NCI-H1105 (cell line): Measurements from ENCODE around the gene OR11H1.
"Not testable (repeated sequence)": the region's sequence is repeated elsewhere in the genome, so short reads cannot be mapped to it uniquely, and the experiment has no call there.

Experiments used
- DNase-seq: peaks from one replicate; lab custom pipeline; 2025; lab: John Stamatoyannopoulos, UW

OR11H1 gene, protein sequence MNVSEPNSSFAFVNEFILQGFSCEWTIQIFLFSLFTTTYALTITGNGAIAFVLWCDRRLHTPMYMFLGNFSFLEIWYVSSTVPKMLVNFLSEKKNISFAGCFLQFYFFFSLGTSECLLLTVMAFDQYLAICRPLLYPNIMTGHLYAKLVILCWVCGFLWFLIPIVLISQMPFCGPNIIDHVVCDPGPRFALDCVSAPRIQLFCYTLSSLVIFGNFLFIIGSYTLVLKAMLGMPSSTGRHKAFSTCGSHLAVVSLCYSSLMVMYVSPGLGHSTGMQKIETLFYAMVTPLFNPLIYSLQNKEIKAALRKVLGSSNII

DNA sequence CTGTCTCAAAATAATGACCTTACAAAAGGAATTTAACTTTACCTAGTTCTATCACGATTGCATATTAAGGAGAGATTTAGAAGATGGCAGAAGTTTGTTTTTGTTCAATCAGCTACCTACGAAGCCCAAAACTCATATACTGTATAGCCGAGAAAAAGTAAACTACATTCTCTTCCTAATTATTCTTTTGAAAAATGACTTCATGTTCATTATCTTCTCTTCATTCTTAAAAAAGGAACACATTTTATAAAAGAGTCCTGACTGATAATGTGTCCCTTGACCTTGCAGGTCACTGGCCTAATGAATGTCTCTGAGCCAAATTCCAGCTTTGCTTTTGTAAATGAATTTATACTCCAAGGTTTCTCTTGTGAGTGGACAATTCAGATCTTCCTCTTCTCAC is at the start of gene OR11H1:
OR11H1 (plus strand) TSS at position 301 of the 400 bp plus-strand sequence; CDS start at position 301, 0 bp downstream.
- not testable (repeated sequence) for DNase-seq

DNA sequence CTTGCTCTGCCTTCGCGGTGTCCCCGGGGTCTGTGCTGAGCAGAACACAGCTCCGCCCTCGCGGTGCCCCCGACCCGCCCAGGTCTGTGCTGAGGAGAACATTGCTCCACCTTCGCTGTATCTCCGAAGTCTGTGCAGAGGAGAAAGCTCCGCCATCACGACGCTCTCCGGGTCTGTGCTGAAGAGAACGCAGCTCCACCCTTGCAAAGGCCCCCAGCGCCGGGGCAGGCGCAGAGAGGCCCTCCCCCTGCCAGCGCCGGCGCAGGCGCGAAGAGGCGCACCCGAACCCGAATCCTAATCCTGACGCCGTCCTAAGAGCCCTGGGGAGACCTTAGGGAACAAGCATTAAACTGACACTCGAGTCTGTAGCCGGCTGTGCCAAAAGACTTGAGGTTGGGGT is 18.0 kb upstream of the OR11H1 start:
- not testable (repeated sequence) for DNase-seq

DNA sequence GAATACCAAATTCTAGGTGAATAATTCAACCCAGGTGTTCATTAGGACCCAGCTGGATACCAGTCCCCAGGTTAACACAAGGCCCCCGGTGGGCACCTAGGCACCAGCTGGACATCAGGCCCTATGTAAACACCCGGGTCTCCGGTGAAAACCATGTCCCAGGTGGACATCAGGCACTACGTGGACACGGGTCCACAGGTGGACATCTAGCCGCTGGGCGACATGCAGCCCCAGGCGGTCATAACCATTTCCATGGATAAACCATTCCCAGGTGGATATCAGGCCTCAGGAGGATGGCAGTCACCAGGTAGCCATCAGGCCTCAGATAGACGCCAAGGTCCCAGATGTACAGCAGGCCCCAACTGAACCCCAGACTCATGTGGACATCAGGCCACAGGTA is 12.1 kb upstream of the OR11H1 start:
- DNase-seq = not testable (repeated sequence)

DNA sequence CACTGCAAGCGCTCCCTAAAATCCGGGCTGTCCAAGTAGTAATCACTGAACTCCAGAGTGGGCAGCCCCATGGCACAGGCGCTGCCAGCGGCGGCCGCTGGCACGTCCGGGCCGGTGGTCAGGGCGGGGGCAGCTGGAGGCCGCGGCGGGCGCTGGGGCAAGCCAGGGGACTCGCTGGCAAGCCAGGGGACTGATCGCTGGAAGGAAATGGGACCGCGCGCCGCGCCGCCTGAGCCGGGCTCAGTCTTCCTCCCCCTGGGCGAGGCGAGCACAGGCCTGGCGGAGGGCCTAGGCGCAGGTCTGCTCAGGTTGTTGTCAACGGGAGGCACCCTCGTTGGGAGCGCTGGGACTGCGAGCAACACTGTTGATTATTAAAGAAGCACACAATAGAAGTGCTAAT is 25.8 kb downstream of the OR11H1 start:
- DNase-seq = not testable (repeated sequence)

DNA sequence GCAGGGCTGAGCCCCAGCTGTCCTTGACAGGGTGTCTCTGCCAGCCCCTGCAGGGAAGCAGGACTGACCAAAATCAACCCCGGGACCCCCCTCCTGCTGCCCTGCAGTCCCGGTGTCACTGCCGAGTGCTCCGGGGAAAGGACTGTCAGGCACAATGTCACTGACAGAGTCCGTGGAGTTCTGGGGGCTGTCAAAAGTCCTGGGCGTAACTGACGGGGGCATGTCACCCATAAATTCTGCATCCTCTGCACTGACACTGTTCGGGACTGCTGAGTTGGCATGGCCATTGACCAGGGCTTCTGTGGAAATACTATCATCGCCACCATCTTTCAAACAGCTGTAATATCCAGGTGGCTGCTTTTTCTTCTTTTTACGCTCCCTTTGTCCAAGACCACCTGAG is 35.5 kb downstream of the OR11H1 start:
- DNase-seq = not testable (repeated sequence)

DNA sequence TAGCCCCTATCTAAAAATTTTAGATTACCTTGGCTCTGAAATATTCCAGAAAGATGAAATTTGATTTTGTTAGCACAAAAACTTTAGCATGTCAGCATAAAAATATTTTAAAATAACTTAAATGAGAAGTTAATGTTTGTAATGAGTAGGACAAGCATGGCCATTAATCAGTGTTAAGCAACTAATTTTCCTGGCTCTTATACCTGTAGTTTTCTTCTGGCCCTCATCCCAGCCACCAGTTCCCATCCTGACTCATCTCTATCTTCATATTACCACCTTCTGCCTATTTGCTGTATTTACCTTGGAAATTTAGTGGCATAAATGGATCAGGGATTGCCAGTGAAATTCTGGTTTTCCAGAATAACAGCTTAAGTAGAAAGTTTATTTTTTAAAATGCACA is 37.1 kb downstream of the OR11H1 start:
- not testable (repeated sequence) for DNase-seq
